Measurements from ENCODE around the gene AXIN1.

Gene AXIN1

GRCh38 chr16:381012-381788, 28.7 kb upstream of the AXIN1 start:
- no peaks in the 10 kb centered on the region for H3K9me2 ChIP-seq (replicated peaks; ENCODE audit: insufficient read depth, low read length)
- H3K27ac ChIP-seq (ENCODE audit: low read length): no peak overlapping the region
- H3K36me3 ChIP-seq (replicated peaks; ENCODE audit: insufficient read depth, low read length): no peaks in the 10 kb centered on the region
- H3K27me3 ChIP-seq (replicated peaks; ENCODE audit: insufficient read depth, low read length): no peaks in the 10 kb centered on the region
- peaks cover 5% of the 10 kb centered on the region for H3F3A ChIP-seq (ENCODE audit: insufficient read depth, low read length)
- H3K9me3 ChIP-seq (replicated peaks; ENCODE audit: insufficient read depth, low read length): no peaks in the 10 kb centered on the region
- H3K4me1 ChIP-seq (ENCODE audit: low read length): peaks cover 8% of the 10 kb centered on the region
- peak overlapping the region; percentile 96 for H3K4me2 ChIP-seq (ENCODE audit: low read depth, low read length)
- H3K4me3 ChIP-seq (ENCODE audit: low read length): peak overlapping the region; percentile 82
- no peak for DNase-seq
- H3K79me2 ChIP-seq (ENCODE audit: low read length): peaks cover 29% of the 10 kb centered on the region
- TF ChIP-seq CTCF (IDR thresholded peaks at IDR 0.05; ENCODE audit: low read length): no peak
- no peak for TF ChIP-seq EZH2 (optimal IDR thresholded peaks at IDR 0.05; ENCODE audit: low read depth, low read length)
- no peak for TF ChIP-seq EZH2phosphoT487 (IDR thresholded peaks at IDR 0.05; ENCODE audit: low read length)
- peak overlapping the region; percentile 74 for H3K9ac ChIP-seq (ENCODE audit: low read length)
- peak overlapping the region; percentile 65 for H2AFZ ChIP-seq (ENCODE audit: low read length)
- no peaks in the 10 kb centered on the region for H4K20me1 ChIP-seq (ENCODE audit: insufficient read depth, low read length)

- Histone ChIP-seq H3K9me2 (replicated peaks; ENCODE audit: insufficient read depth, low read length) (no peaks in the 10 kb centered on the region), H3K4me2 (ENCODE audit: low read depth, low read length) (peak overlapping the region; percentile 96), H3K36me3 (replicated peaks; ENCODE audit: insufficient read depth, low read length) (no peaks in the 10 kb centered on the region), H3K9ac (ENCODE audit: low read length) (peak overlapping the region; percentile 74; the same call in 1 of the 2 replicates), H3K4me3 (ENCODE audit: low read length) (peak overlapping the region; percentile 82), H3K27me3 (replicated peaks; ENCODE audit: insufficient read depth, low read length) (no peaks in the 10 kb centered on the region), H3K27ac (ENCODE audit: low read length) (no peak overlapping the region), H3F3A (ENCODE audit: insufficient read depth, low read length) (no peaks in the 10 kb centered on the region), H3K9me3 (replicated peaks; ENCODE audit: insufficient read depth, low read length) (no peaks in the 10 kb centered on the region), H2AFZ (ENCODE audit: low read length) (no peak overlapping the region; the same call in 1 of the 2 replicates), H3K4me1 (ENCODE audit: low read length) (0 out of 2 replicates have a peak, but pooled peaks cover 3% of the 10 kb centered on the region), H3K79me2 (ENCODE audit: low read length) (peaks cover 29% of the 10 kb centered on the region), H4K20me1 (ENCODE audit: insufficient read depth, low read length) (no peaks in the 10 kb centered on the region)
- no peak for DNase-seq
- TF ChIP-seq EZH2 (optimal IDR thresholded peaks at IDR 0.05; ENCODE audit: low read depth, low read length): no peak
- TF ChIP-seq CTCF (IDR thresholded peaks at IDR 0.05; ENCODE audit: low read length): no peak
- TF ChIP-seq EZH2phosphoT487 (IDR thresholded peaks at IDR 0.05; ENCODE audit: low read length): no peak
Measured at GRCh38 chr16:380762-381011, 28.2 kb upstream of the AXIN1 start.

DNA sequence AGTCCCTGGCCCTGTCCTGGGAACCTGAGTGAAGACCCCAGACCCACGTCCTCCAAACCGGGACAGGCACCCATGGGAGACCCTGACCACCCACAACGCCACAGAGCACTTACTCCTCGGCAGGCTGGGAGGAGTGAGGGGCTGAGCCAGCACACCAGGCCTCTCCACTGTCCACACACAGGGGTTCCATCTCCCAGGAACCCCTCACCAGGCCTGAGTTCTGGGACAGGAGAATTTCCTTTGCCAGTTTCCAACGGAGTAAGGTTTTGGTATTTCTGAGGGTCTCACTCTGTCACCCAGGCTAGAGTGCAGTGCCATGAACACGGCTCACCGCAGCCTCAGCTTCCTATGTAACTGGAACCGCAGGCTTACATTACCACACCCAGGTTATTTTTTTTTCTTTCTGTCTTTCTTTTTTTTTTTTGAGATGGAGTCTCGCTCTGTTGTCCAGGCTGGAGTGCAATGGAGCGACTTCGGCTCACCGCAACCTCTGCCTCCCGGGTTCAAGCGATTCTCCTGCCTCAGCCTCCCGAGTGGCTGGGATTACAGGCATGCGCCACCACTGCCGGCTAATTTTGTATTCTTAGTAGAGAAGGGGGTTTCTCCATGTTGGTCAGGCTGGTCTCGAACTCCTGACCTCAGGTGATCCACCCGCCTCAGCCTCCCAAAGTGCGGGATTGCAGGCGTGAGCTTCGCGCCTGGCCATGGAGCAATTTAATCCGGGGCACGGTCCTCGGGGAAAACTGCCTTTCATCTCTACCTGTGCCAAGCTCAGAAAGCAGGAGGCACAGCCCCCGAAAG, 27.6 kb upstream of the AXIN1 start:
- Histone ChIP-seq H3K9me3 (replicated peaks; ENCODE audit: insufficient read depth, low read length) (no peaks in the 10 kb centered on the region), H3K4me3 (ENCODE audit: low read length) (no peak overlapping the region), H3K4me2 (ENCODE audit: low read depth, low read length) (peak overlapping the region; percentile 96; the same call in 1 of the 2 replicates), H3K79me2 (ENCODE audit: low read length) (peaks cover 29% of the 10 kb centered on the region), H3K9me2 (replicated peaks; ENCODE audit: insufficient read depth, low read length) (no peaks in the 10 kb centered on the region), H3K27me3 (replicated peaks; ENCODE audit: insufficient read depth, low read length) (no peaks in the 10 kb centered on the region), H3F3A (ENCODE audit: insufficient read depth, low read length) (no peaks in the 10 kb centered on the region), H3K9ac (ENCODE audit: low read length) (no peak overlapping the region), H4K20me1 (ENCODE audit: insufficient read depth, low read length) (no peaks in the 10 kb centered on the region), H2AFZ (ENCODE audit: low read length) (no peak overlapping the region), H3K27ac (ENCODE audit: low read length) (no peak overlapping the region), H3K4me1 (ENCODE audit: low read length) (0 out of 2 replicates have a peak, but pooled peaks cover 3% of the 10 kb centered on the region), H3K36me3 (replicated peaks; ENCODE audit: insufficient read depth, low read length) (no peaks in the 10 kb centered on the region)
- no peak for DNase-seq
- TF ChIP-seq EZH2 (optimal IDR thresholded peaks at IDR 0.05; ENCODE audit: low read depth, low read length) (no peak), EZH2phosphoT487 (IDR thresholded peaks at IDR 0.05; ENCODE audit: low read length) (no peak), CTCF (IDR thresholded peaks at IDR 0.05; ENCODE audit: low read length) (no peak)
